ENCODE results near the gene ATN1.

The ATN1 gene

GRCh38 chr12:6981152-6982052 is 53.6 kb downstream of the ATN1 start:
- ATAC-seq (ENCODE audit: insufficient read depth, low read depth), result no peak
- TF ChIP-seq EZH2 (IDR thresholded peaks at IDR 0.05; ENCODE audit: borderline replicate concordance, low read depth, low read length, severe bottlenecking) (no peak), CTCF (IDR thresholded peaks at IDR 0.05; ENCODE audit: borderline replicate concordance, extremely low read depth, low read length, poor library complexity, severe bottlenecking) (no peak)
- Histone ChIP-seq H2AFZ (ENCODE audit: low read depth, low read length) (no peak overlapping the region), H3K4me3 (ENCODE audit: low read depth in 1 of 2, low read length in 2 of 2) (no peak overlapping the region), H3K4me1 (ENCODE audit: insufficient read depth, low read length) (no peaks in the 10 kb centered on the region), H3K9ac (ENCODE audit: low read depth, low read length) (no peak overlapping the region), H3K4me2 (ENCODE audit: insufficient read depth, low read length) (no peak overlapping the region), H3K9me3 (ENCODE audit: insufficient read depth, low read length, severe bottlenecking) (no peaks in the 10 kb centered on the region), H4K20me1 (ENCODE audit: insufficient read depth, low read length) (no peaks in the 10 kb centered on the region), H3K79me2 (ENCODE audit: insufficient read depth, low read length) (no peaks in the 10 kb centered on the region), H3K27me3 (ENCODE audit: insufficient read depth, low read length, poor library complexity) (no peaks in the 10 kb centered on the region), H3K36me3 (ENCODE audit: insufficient read depth, low read length) (peaks cover 72% of the 10 kb centered on the region), H3K27ac (ENCODE audit: low read length) (no peak overlapping the region)
- no peak for DNase-seq

GRCh38 chr12:6982532-6982931 is 54.8 kb downstream of the ATN1 start:
- no peak overlapping the region for H3K4me2 ChIP-seq (ENCODE audit: insufficient read depth, low read length)
- ATAC-seq (ENCODE audit: insufficient read depth, low read depth), result no peak
- no peaks in the 10 kb centered on the region for H3K27me3 ChIP-seq (ENCODE audit: insufficient read depth, low read length, poor library complexity)
- no peaks in the 10 kb centered on the region for H4K20me1 ChIP-seq (ENCODE audit: insufficient read depth, low read length)
- no peaks in the 10 kb centered on the region for H3K4me1 ChIP-seq (ENCODE audit: insufficient read depth, low read length)
- H3K4me3 ChIP-seq (ENCODE audit: low read depth in 1 of 2, low read length in 2 of 2), result no peak overlapping the region
- TF ChIP-seq EZH2 (IDR thresholded peaks at IDR 0.05; ENCODE audit: borderline replicate concordance, low read depth, low read length, severe bottlenecking) (no peak), CTCF (IDR thresholded peaks at IDR 0.05; ENCODE audit: borderline replicate concordance, extremely low read depth, low read length, poor library complexity, severe bottlenecking) (no peak)
- peaks cover 66% of the 10 kb centered on the region for H3K36me3 ChIP-seq (ENCODE audit: insufficient read depth, low read length)
- H2AFZ ChIP-seq (ENCODE audit: low read depth, low read length), result no peak overlapping the region
- no peak for DNase-seq
- no peak overlapping the region for H3K9ac ChIP-seq (ENCODE audit: low read depth, low read length)
- no peaks in the 10 kb centered on the region for H3K9me3 ChIP-seq (ENCODE audit: insufficient read depth, low read length, severe bottlenecking)
- no peaks in the 10 kb centered on the region for H3K79me2 ChIP-seq (ENCODE audit: insufficient read depth, low read length)
- no peak overlapping the region for H3K27ac ChIP-seq (ENCODE audit: low read length)

- ATAC-seq (ENCODE audit: insufficient read depth, low read depth) (no peak), DNase-seq (no peak)
- Histone ChIP-seq H3K27me3 (ENCODE audit: insufficient read depth, low read length, poor library complexity) (no peaks in the 10 kb centered on the region), H3K9me3 (ENCODE audit: insufficient read depth, low read length, severe bottlenecking) (no peaks in the 10 kb centered on the region), H2AFZ (ENCODE audit: low read depth, low read length) (no peak overlapping the region), H4K20me1 (ENCODE audit: insufficient read depth, low read length) (no peaks in the 10 kb centered on the region), H3K36me3 (ENCODE audit: insufficient read depth, low read length) (peaks cover 32% of the 10 kb centered on the region), H3K27ac (ENCODE audit: low read length) (no peak overlapping the region), H3K4me1 (ENCODE audit: insufficient read depth, low read length) (no peaks in the 10 kb centered on the region), H3K9ac (ENCODE audit: low read depth, low read length) (no peak overlapping the region), H3K79me2 (ENCODE audit: insufficient read depth, low read length) (no peaks in the 10 kb centered on the region), H3K4me3 (ENCODE audit: low read depth in 1 of 2, low read length in 2 of 2) (no peak overlapping the region), H3K4me2 (ENCODE audit: insufficient read depth, low read length) (no peak overlapping the region)
- TF ChIP-seq EZH2 (IDR thresholded peaks at IDR 0.05; ENCODE audit: borderline replicate concordance, low read depth, low read length, severe bottlenecking) (no peak), CTCF (IDR thresholded peaks at IDR 0.05; ENCODE audit: borderline replicate concordance, extremely low read depth, low read length, poor library complexity, severe bottlenecking) (no peak)
These were observed 60.3 kb downstream of the ATN1 start for GRCh38 chr12:6987956-6988553.

Data from DND-41 (cell line).